Loucy (cell line): ENCODE results near the gene UBE2K.
"Not testable (repeated sequence)": the region's sequence is repeated elsewhere in the genome, so short reads cannot be mapped to it uniquely, and the experiment has no call there.

Experiments
- H2AFZ ChIP-seq: fragments of 200-600 bp; sonication (generic); 2 replicates; pipeline ENCODE4 v1.6.0; 2016; ENCODE audit warnings: antibody characterized with exemption, mild to moderate bottlenecking, low read length, moderate library complexity
- H3F3A ChIP-seq: fragments of 200-600 bp; 2 replicates; pipeline ENCODE4 v1.6.0; 2016; ENCODE audit warnings: antibody characterized with exemption, low read depth, mild to moderate bottlenecking
- H3K27me3 ChIP-seq: fragments of 200-600 bp; sonication (generic); 2 replicates; pipeline ENCODE4 v1.6.1; 2014; ENCODE audit warnings: low read length, mild to moderate bottlenecking; ENCODE audit not compliant: insufficient read depth, poor library complexity, severe bottlenecking
- H3K36me3 ChIP-seq: fragments of 200-600 bp; sonication (generic); 2 replicates; pipeline ENCODE4 v1.6.1; 2016; ENCODE audit warnings: low read length; ENCODE audit not compliant: insufficient read depth
- H3K4me1 ChIP-seq: fragments of 200-600 bp; sonication (generic); 2 replicates; pipeline ENCODE4 v1.5.1; 2014; ENCODE audit warnings: low read length, mild to moderate bottlenecking; ENCODE audit not compliant: insufficient read depth, poor library complexity, severe bottlenecking
- H3K4me2 ChIP-seq: fragments of 200-600 bp; sonication (generic); 2 replicates; pipeline ENCODE4 v1.6.0; 2014; ENCODE audit warnings: antibody characterized with exemption, low read length, low read depth, mild to moderate bottlenecking; ENCODE audit not compliant: poor library complexity, severe bottlenecking
- H3K4me3 ChIP-seq: fragments of 200-600 bp; sonication (generic); 2 replicates; pipeline ENCODE4 v1.5.1; 2014; ENCODE audit warnings: low read length, mild to moderate bottlenecking, mixed read lengths; ENCODE audit not compliant: poor library complexity, severe bottlenecking
- H3K79me2 ChIP-seq: fragments of 200-600 bp; sonication (generic); 2 replicates; pipeline ENCODE4 v1.6.1; 2014; ENCODE audit warnings: low read length; ENCODE audit not compliant: insufficient read depth
- H3K9ac ChIP-seq: fragments of 200-600 bp; sonication (generic); 2 replicates; pipeline ENCODE4 v1.6.0; 2014; ENCODE audit warnings: mild to moderate bottlenecking, low read depth, low read length, moderate library complexity; ENCODE audit not compliant: poor library complexity, severe bottlenecking
- H3K9me2 ChIP-seq: fragments of 200-600 bp; sonication (generic); replicated peaks from 2 replicates; pipeline ENCODE4 v1.6.1; 2016; ENCODE audit warnings: low read depth, low read length, mixed read lengths
- H3K9me3 ChIP-seq: fragments of 200-600 bp; sonication (generic); 2 replicates; pipeline ENCODE4 v1.6.1; 2014; ENCODE audit warnings: mild to moderate bottlenecking, antibody characterized with exemption, low read length, low read depth; ENCODE audit not compliant: insufficient read depth
- H4K20me1 ChIP-seq: fragments of 200-600 bp; sonication (generic); 2 replicates; pipeline ENCODE4 v1.6.0; 2014; ENCODE audit warnings: antibody characterized with exemption, low read length, mild to moderate bottlenecking; ENCODE audit not compliant: insufficient read depth, poor library complexity, severe bottlenecking
- CTCF ChIP-seq: fragments of 200-600 bp; sonication (generic); conservative IDR thresholded peaks from 2 replicates; pipeline ENCODE4 v1.5.1; 2014; ENCODE audit warnings: mild to moderate bottlenecking, antibody characterized with exemption, low read length
- EZH2phosphoT487 ChIP-seq: fragments of 200-600 bp; IDR thresholded peaks from 2 replicates; pipeline ENCODE4 v1.6.1; 2018; ENCODE audit warnings: antibody characterized with exemption, mild to moderate bottlenecking, moderate library complexity, borderline replicate concordance

Gene UBE2K

GRCh38 chr4:39812500-39812899 lies 114.6 kb downstream of the UBE2K start:
- no peak overlapping the region for H2AFZ ChIP-seq
- H3K36me3 ChIP-seq: no peaks in the 10 kb centered on the region
- H3K9ac ChIP-seq: no peak overlapping the region
- H3K4me2 ChIP-seq: no peak overlapping the region
- no peaks in the 10 kb centered on the region for H3K79me2 ChIP-seq
- H3K9me3 ChIP-seq: no peaks in the 10 kb centered on the region
- TF ChIP-seq CTCF (no peak), EZH2phosphoT487 (no peak)
- H3K27me3 ChIP-seq: no peaks in the 10 kb centered on the region
- H3K4me3 ChIP-seq: no peak overlapping the region
- no peaks in the 10 kb centered on the region for H4K20me1 ChIP-seq
- peaks cover 3% of the 10 kb centered on the region; the same call in 1 of the 2 replicates for H3F3A ChIP-seq
- no peaks in the 10 kb centered on the region for H3K4me1 ChIP-seq
- no peaks in the 10 kb centered on the region for H3K9me2 ChIP-seq

GRCh38 chr4:39813033-39813432 lies 115.1 kb downstream of the UBE2K start:
- not testable (repeated sequence) for H2AFZ ChIP-seq, H3K4me2 ChIP-seq, H3K9me2 ChIP-seq, H3K27me3 ChIP-seq, H3K4me3 ChIP-seq, H3K79me2 ChIP-seq, H4K20me1 ChIP-seq, H3K4me1 ChIP-seq, H3F3A ChIP-seq, H3K9me3 ChIP-seq, H3K36me3 ChIP-seq, H3K9ac ChIP-seq

- not testable (repeated sequence) for H3K36me3 ChIP-seq, H3F3A ChIP-seq, H3K9me2 ChIP-seq, H3K4me2 ChIP-seq, H3K9ac ChIP-seq, H3K9me3 ChIP-seq, H2AFZ ChIP-seq, H3K27me3 ChIP-seq, H4K20me1 ChIP-seq, H3K4me1 ChIP-seq, H3K79me2 ChIP-seq, H3K4me3 ChIP-seq
These were observed 115.8 kb downstream of the UBE2K start for GRCh38 chr4:39813761-39814160.

- no peaks in the 10 kb centered on the region for H3K9me2 ChIP-seq
- H3F3A ChIP-seq: peaks cover 3% of the 10 kb centered on the region; the same call in 1 of the 2 replicates
- TF ChIP-seq CTCF (no peak), EZH2phosphoT487 (no peak)
- H3K4me1 ChIP-seq: no peaks in the 10 kb centered on the region
- H3K4me2 ChIP-seq: no peak overlapping the region
- no peaks in the 10 kb centered on the region for H3K9me3 ChIP-seq
- no peak overlapping the region for H3K9ac ChIP-seq
- H3K27me3 ChIP-seq: no peaks in the 10 kb centered on the region
- no peak overlapping the region for H2AFZ ChIP-seq
- H3K79me2 ChIP-seq: no peaks in the 10 kb centered on the region
- H3K4me3 ChIP-seq: no peak overlapping the region
- H4K20me1 ChIP-seq: no peaks in the 10 kb centered on the region
- no peaks in the 10 kb centered on the region for H3K36me3 ChIP-seq
These were observed 116.7 kb downstream of the UBE2K start for GRCh38 chr4:39814403-39815185.
